Measurements from ENCODE around the gene CDH26.

The CDH26 gene

GRCh38 chr20:59958123-59958522, at the start of gene CDH26:
Gene CDH26 (plus strand): TSS chr20:59958423. CDS start chr20:59958727, 304 bp downstream.
- DNase-seq: no peak

GRCh38 chr20:59908855-59909254, 49.4 kb upstream of the CDH26 start:
- no peak for DNase-seq

- no peak for DNase-seq
Observed at GRCh38 chr20:59911041-59911440, 47.2 kb upstream of the CDH26 start.

GRCh38 chr20:59912609-59913008, 45.6 kb upstream of the CDH26 start:
- no peak for DNase-seq

- no peak for DNase-seq
Observed at GRCh38 chr20:59920944-59921343, 37.3 kb upstream of the CDH26 start.

- no peak for DNase-seq
Observed at GRCh38 chr20:59923514-59923913, 34.7 kb upstream of the CDH26 start.

GRCh38 chr20:59925359-59925758, 32.9 kb upstream of the CDH26 start:
- DNase-seq: no peak

- peak; percentile 58 for DNase-seq
Observed at GRCh38 chr20:59925899-59926298, 32.3 kb upstream of the CDH26 start.

GRCh38 chr20:59931511-59932312, 26.5 kb upstream of the CDH26 start:
- DNase-seq: no peak

- DNase-seq: no peak
Observed at GRCh38 chr20:59932616-59933295, 25.5 kb upstream of the CDH26 start.

- no peak for DNase-seq
Observed at GRCh38 chr20:59933296-59933848, 24.9 kb upstream of the CDH26 start, which contains the start of gene SYCP2. Gene SYCP2 (minus strand): TSS chr20:59933637. CDS start chr20:59922413, 11,224 bp downstream.

- DNase-seq: peak; percentile 92
Observed at GRCh38 chr20:59933849-59934585, 24.2 kb upstream of the CDH26 start.

- DNase-seq: no peak
Observed at GRCh38 chr20:59935457-59936185, 22.6 kb upstream of the CDH26 start.

GRCh38 chr20:59936409-59936808, 21.8 kb upstream of the CDH26 start:
- DNase-seq: no peak

GRCh38 chr20:59937150-59937549, 21.1 kb upstream of the CDH26 start:
- no peak for DNase-seq

- no peak for DNase-seq
Observed at GRCh38 chr20:59938221-59938620, 20.0 kb upstream of the CDH26 start.

GRCh38 chr20:59938696-59939051, 19.5 kb upstream of the CDH26 start:
- no peak for DNase-seq

GRCh38 chr20:59939052-59939878, 19.0 kb upstream of the CDH26 start:
- no peak for DNase-seq

- DNase-seq: no peak
Observed at GRCh38 chr20:59939879-59940128, 18.4 kb upstream of the CDH26 start.

- DNase-seq: peak; percentile 97
Observed at GRCh38 chr20:59940129-59940955, 17.9 kb upstream of the CDH26 start, which contains the start of the genes FAM217B and PPP1R3D. Gene FAM217B (plus strand): TSS chr20:59940389. CDS start chr20:59943944, 3,555 bp downstream. Gene PPP1R3D (minus strand): TSS chr20:59940305. CDS start chr20:59939931, 374 bp downstream.

GRCh38 chr20:59940956-59941294, 17.3 kb upstream of the CDH26 start:
- DNase-seq: no peak
